NCI-H146 treated with DMSO at 0.1 percent for 48 hours (cell line): ENCODE results near the gene IQGAP2.

Source experiments
- DNase-seq: peaks from one replicate; lab custom pipeline; 2025; ENCODE audit not compliant: unreplicated experiment; lab: John Stamatoyannopoulos, UW

Gene IQGAP2

GRCh38 chr5:76704131-76704663 lies 301.1 kb downstream of the IQGAP2 start:
- no peak for DNase-seq

DNA sequence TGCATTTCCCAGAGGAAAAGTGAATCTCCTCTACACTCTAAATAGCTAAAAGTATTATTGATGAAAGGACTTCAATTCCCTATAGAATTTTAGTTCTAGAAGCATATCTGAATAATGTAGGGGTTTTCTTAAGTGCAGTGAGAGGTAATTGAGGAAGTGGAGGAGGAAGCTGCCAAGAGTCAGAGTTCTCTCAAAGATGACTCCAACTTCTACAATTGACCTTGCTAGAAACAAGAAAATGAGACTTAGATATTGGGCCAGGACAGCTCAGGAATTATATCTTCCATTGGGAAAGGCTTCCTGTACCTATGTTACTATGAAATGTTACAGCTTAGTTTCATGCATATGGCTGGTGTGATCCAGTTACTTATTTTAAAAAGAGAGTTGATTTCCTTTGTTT lies 302.5 kb downstream of the IQGAP2 start:
- DNase-seq: no peak

GRCh38 chr5:76709762-76710161 lies 306.7 kb downstream of the IQGAP2 start:
- no peak for DNase-seq

- DNase-seq: no peak
Observed at GRCh38 chr5:76710991-76711390, 307.9 kb downstream of the IQGAP2 start.

GRCh38 chr5:76714751-76715485 lies 311.8 kb downstream of the IQGAP2 start:
- no peak for DNase-seq

- DNase-seq: no peak
Observed at GRCh38 chr5:76715486-76715735, 312.3 kb downstream of the IQGAP2 start.

DNA sequence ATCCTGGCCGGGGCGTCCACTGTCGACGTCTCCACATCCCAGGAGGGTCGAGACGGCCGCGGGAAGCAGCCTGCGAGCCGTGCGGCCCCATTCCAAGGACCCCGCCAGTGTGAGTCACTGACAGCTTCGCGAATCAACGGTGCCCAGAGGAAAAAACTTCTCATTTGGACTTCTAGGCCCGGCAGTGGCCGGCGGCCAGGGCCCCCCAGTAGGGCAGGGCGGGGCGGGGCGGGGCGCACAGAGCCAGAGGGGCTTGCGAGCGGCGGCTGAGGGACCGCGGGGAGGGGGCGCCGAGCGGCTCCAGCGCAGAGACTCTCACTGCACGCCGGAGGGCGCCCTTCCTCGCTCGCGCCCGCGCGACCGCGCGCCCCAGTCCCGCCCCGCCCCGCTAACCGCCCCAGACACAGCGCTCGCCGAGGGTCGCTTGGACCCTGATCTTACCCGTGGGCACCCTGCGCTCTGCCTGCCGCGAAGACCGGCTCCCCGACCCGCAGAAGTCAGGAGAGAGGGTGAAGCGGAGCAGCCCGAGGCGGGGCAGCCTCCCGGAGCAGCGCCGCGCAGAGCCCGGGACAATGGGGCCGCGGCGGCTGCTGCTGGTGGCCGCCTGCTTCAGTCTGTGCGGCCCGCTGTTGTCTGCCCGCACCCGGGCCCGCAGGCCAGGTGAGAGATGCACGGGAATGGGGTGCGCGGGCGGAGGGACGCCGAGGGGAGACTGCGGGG lies 312.8 kb downstream of the IQGAP2 start, which contains the start of gene F2R:
Gene F2R (plus strand): TSS at position 391 of the 720 bp plus-strand sequence. CDS start 182 bp downstream, at position 573.
- no peak for DNase-seq

DNA sequence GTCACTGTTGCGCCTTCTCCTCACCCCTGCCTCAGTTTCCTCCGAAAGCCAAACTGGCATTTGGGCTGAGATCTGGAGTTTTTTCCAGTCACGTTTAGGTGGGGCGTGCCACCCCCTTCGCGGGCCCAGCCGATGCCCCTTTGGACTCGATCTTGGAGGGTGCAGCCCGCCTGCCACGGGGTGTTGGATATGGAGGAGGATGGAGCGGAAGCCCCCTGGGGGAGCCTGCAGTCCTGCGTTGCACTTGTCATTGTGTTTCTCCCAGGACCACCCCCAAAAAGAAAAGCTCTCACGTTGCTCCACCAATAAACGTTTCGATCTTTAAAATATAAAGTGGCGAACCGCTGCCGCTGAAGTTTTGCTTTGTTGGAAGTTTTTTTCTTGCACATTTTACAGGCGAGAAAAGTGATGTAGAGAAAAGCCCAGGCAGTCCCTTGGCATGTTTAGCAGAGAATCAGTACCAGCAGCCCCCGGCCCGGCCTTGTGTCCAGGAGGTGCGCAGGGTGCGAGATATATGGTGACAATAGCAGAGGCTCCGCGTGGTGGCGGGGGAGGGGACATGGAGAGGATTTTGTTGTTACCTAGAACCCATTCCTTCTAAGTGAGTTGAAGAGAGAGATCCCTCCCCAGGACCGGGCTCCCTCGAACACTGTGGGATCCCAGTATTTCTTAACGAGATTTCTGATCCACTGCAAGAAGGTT lies 313.5 kb downstream of the IQGAP2 start:
- DNase-seq: no peak

- DNase-seq: no peak
Observed at GRCh38 chr5:76717222-76718083, 314.4 kb downstream of the IQGAP2 start.

- no peak for DNase-seq
Observed at GRCh38 chr5:76718381-76718832, 315.3 kb downstream of the IQGAP2 start.

DNA sequence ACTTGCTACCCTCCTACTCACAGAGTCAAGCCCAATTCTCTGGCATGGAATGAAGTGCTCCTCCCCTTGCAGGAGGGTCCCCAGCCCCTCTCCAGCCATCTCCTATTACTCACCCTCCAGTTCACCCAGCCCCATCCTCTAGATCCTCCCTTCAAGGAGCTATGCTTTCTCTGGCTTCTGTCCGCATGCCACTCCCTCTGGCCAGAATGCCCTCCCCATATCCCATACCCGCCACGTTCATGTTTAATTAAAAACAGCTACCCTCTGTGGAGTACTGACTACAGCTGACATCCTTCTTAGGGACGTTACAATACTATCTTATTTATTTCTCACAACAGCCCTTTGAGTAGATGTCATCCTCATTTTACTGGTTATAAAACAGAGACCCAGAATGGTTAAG lies 315.8 kb downstream of the IQGAP2 start:
- no peak for DNase-seq

DNA sequence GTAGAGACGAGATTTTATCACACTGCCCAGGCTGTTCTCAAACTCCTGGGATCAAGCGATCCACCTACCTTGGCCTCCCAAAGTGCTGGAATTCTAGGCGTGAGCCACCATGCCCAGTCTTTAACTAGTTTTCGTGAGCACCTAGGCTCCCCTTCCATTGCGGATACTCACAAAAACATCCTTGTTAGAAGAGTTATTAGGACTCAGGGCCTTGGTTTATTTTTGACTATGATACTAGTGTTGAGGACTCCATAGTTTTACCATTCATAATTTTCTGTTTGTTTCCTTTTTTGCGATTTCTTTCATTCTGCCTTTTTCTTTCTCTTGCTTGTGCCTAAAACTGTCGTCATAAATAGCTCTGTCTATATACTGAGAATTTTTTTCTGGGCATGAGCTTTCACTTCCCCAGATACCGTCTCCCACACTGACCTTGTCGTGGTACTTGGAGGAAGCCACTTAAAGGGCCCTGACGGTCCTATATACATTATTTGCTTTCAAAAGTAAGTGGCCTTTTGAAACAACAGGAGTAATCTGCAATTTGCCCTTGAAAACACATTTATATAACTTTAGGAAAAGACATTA lies 318.0 kb downstream of the IQGAP2 start:
- DNase-seq: no peak

DNA sequence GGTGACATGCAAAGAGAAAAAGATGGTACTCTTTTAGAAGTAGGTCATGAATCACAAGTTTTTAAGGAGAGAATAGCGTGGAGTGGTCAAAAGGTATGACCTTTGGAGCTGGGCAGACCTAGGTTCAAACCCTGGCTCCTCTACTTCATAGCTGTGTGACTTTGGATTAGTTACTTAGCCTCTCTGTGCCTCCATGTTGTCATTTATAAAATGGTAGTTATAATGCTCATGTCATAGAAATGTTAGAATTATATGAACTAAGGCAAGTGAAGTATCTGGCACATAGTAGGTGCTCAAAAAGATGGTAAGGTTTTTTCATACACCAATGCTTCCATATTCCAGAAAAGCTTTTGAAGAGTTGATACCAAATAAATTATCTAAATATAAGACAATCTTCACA lies 320.2 kb downstream of the IQGAP2 start:
- no peak for DNase-seq

GRCh38 chr5:76723906-76724305 lies 320.8 kb downstream of the IQGAP2 start:
- no peak for DNase-seq

DNA sequence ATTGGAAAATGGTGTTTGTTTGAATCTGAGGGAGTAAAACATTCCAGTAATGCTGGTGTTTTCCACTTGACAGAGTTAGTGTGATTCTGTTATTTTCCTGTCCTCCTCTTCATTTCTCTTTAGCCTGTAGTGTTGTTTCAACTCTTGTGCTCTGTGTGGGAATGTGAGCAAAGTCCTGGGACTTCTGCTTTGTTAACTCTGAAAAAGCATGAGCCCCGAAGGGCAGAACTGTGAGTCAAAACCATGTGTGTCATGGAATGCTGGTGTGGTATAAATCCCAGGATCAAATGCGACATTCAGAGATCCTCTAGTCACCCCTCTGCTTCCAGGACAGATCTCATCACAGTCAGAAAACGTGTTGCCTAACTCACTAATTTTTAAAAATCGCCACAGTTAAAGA lies 321.8 kb downstream of the IQGAP2 start:
- DNase-seq: no peak

DNA sequence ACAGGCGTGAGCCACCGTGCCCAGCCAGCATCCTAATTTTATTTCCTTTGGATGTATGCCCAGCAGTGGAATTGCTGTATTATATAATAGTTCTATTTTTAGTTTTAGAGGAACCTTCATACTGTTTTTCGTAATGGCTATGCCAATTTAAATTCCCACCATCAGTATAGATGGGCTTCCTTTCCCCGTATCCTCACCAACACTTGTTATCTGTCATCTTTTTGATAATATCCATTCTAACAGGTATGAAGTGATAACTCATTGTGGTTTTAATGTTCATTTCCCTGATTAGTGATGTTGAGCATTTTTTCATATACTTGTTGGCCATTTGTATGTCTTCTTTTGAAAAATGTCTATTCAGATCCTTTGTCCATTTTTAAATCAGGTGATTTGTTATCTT lies 325.9 kb downstream of the IQGAP2 start:
- DNase-seq: no peak

GRCh38 chr5:76729373-76730290 lies 326.5 kb downstream of the IQGAP2 start:
- DNase-seq: no peak

DNA sequence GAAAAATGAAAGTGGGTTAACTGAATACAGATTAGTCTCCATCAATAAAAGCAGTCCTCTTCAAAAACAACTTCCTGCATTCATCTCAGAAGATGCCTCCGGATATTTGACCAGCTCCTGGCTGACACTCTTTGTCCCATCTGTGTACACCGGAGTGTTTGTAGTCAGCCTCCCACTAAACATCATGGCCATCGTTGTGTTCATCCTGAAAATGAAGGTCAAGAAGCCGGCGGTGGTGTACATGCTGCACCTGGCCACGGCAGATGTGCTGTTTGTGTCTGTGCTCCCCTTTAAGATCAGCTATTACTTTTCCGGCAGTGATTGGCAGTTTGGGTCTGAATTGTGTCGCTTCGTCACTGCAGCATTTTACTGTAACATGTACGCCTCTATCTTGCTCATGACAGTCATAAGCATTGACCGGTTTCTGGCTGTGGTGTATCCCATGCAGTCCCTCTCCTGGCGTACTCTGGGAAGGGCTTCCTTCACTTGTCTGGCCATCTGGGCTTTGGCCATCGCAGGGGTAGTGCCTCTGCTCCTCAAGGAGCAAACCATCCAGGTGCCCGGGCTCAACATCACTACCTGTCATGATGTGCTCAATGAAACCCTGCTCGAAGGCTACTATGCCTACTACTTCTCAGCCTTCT lies 329.4 kb downstream of the IQGAP2 start:
- DNase-seq: no peak

- DNase-seq: no peak
Observed at GRCh38 chr5:76733049-76733417, 329.9 kb downstream of the IQGAP2 start.
